HG03575 (cell line): Measurements from ENCODE around the gene ADGB.
"Not testable (repeated sequence)": the region's sequence is repeated elsewhere in the genome, so short reads cannot be mapped to it uniquely, and the experiment has no call there.

Source experiments
- ATAC-seq: cut with Tn5 transposase; IDR thresholded peaks from one replicate; pipeline ENCODE4 v1.9.1; 2021; ENCODE audit not compliant: unreplicated experiment, insufficient number of reproducible peaks, low FRiP score; ENCODE audit errors: extremely low read depth

Gene ADGB

DNA sequence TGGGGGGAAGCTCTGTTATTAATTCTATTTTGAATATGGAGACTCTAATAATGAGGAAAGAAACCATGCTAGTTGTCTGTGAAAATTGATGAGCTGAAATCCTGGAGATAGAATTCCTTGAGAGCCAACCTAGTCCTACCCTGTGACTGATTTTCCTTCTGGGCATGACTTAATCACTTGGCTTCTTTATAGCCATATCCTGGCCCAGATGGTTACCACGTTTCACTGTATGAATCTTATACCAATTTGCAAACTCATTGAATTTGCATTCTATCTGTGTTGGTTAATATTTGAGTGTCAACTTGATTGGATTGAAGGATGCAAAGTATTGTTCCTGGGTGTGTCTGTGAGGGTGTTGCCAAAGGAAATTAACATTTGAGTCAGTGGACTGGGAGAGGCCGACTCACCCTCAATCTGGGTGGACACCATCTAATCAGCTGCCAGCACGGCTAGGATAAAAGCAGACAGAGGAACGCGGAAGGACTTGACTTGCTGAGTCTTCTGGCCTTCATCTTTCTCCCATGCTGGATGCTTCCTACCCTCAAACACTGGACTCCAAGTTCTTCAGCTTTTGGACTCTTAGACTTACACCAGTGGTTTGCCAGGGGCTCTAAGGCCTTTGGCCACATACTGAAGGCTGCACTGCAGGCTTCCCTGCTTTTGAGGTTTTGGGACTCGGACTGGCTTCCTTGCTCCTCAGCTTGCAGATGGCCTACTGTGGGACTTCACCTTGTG is 255.9 kb downstream of the ADGB start:
- ATAC-seq: not testable (repeated sequence)

DNA sequence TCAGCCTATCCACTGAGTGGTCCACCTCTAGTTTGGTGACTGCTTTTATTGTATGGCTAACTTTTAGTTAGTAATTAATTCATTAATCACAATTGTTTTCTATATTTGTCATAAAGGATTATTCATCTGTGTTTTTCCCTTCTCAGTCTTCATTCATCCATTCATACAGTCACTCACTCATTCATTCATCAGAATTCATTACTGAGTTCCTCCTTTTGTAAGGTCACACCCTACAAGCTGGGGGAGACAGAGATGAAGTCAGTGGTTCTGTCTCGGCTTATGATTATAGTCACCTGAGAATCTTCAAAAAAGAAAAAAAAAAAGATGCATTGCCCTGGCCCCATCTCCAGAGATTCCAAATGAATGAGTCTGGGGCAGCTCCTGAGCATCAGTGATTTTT is 257.1 kb downstream of the ADGB start:
- no peak for ATAC-seq

- ATAC-seq: no peak
These were observed 257.5 kb downstream of the ADGB start for GRCh38 chr6:146856296-146856695.

DNA sequence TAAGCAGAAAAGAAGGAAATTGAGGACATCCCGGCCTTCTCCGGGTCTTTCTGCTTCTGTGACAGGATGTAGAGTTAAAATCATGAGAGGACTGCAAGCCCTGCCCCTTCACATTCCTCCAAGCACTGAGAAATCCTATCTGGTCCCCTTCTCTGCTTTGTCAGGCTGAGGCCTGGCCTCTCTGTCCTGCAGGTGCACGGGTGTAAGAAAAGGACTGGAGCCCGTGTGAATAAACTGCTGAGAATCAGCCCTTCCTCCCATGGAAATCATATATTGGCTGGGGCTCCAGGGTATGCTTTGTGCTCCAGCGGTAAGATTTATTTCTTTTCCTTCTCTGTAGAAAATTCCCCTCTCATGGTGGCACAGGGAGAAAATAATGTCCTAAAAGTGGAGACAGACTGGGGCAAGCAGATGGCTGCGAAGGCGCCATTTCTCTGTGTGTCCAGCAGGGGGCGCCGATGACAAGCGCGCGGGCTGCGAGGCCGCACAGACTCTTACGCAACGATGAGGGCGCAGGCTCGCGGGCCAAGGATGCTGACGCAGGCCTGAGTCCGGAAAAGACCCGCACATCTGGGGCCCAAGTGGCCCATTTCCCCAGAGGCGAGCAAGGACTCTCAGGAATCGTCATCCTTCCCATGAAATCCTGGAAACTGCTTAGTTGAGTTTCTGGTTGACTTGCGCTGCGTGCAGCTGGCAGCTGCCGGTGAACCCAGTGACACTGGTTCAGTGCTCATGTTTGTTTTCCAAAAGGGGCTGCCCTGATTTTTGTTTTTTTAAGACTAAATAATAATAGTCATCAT is 258.6 kb downstream of the ADGB start:
- ATAC-seq: peak; percentile 86

DNA sequence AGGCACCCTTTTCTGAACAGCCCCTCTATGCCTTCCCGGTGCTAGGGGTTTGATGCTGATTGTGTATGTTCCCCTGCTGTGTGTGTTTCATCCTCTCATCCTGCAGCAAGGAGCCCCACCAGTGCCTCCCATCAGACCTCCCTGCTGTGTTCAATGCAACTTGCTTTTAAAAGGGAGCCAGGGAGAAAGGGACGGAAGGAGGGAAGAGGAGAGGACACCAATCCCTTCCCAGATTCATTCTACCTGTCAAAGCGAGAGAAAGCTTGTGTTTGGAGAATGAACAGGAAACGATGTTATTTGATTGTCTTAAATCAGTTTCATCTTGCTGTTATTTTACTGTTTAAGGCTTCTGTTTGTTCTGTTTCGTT is 259.2 kb downstream of the ADGB start:
- no peak for ATAC-seq

GRCh38 chr6:146859206-146859605 is 260.4 kb downstream of the ADGB start:
- no peak for ATAC-seq

DNA sequence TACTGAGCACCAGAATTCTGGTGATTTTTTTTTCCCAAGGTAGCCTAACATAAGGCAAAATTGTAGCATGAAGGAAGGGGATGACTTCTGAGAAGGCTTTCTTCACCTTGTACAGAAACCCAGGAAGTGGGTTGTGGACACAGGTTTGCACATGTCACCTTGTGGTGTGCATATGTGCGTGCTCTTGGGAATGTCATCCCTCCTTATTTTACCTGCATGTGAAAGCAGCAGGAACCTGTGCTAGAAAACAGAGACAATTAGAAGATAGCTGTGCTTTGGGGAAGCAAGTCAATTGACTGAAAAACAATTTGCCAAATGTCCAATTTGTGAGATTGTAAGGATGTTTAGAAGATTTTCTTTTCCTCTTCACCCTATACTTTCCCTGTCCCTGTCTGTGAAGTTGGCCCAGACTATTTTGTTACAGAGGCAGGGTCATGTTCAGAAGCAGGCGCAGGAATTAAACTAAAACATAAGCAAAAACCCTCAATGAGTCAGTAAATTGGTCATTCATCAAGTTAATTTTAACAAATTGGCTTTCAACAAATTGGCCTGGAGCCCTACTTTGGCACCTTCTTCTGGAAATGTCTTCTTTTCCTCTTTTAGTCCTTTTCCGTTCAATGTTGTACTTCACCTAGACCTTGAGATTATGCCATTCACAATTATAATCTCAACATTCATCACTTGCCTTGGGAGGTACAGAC is 261.2 kb downstream of the ADGB start:
- ATAC-seq: no peak

DNA sequence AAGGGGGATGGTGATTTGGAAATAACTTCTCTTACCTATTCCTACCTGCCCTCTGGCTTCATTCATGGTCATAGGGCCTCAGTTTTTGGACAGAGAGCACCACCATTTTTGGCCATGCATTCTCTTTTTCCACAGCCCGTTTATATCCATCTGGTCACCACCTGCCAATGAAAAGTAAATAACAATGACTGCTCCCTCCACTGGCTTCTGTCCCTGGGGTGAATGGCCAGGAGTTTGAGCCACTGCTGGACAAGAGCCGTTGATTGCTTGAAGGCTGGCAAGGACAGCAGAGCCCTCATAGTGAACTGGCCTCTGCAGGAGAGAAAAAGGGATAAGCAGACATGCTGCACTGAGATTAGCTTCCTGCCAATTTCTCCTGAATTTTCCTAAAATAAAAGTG is 261.8 kb downstream of the ADGB start:
- ATAC-seq: no peak

DNA sequence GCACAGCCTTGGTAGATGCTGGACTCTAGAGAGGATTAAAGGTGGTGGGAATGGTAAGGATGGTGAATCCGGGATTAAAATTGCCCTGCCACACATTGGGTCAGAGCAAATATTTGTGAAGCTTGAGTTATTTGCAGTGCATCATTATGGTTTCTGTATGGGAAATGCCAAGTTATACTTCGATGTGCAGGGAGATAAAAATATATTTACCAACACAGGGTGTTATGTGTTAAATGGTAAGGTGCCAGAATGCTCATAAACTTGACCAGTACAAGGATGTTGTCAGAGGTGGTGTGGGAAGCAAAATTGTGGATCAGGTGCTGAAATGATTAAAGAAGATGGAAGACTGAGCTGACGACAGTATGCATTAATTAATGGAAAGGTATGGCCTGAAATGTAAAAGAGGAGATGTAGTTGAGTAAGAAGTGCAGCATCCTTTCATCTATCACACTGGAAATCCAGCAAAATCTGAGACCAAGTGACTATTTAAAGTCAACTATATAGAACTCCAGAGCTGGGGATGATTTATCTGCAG is 262.3 kb downstream of the ADGB start:
- ATAC-seq: no peak

DNA sequence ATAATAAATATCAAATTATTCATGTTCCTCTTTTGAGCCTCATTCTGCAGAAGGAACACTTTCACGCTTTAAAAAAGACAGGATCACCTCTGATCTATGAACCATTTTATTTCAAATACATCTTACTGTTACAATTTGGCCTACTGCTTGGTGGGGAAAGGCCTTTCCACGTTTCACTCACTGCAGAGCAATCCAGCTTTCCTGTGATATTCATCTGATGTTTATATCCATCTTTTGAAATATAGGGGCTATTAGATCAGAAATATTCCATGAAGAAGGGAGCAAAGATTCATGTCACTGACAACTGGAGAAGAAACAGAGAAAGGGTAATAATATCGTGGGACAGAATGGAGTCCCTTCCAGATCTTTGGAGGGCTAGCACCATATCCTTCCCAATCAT is 262.9 kb downstream of the ADGB start:
- no peak for ATAC-seq

DNA sequence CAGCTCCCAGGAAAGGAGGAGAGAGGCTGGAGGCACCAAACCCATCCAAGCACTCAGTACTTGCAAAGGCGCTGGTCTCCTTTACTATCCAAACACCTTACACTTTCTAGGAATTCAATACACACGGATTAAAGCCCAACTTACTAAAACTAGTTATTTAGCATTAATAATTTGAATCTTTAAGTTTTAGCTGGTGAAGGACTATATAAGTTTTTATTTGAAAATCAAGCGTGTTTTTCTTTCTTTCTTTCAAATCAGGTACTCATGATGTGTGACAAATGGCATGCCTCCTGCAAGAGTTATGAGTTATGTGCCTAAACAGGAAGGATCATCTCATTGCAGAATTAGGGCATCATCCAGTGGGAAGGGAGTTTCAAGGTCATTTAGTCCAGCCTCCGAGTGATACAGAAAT is 263.7 kb downstream of the ADGB start:
- ATAC-seq: no peak

DNA sequence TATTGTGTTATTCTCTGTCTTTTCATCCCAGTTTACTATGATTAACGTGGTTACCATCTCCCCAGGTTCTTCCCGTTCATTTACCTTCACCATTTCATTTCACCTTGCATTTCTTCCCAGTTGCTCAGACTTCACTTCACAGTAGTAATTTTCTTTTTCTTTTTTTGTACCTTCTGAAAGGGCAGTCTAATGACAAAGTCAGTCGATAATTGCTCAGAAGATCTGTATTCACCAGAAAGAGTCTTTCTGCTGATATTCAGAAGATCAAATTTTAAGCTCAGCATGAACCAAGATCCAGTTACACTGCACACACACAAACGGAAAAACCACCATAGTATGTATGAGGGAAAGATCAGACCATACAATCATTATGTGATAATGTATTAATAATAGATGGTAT is 265.5 kb downstream of the ADGB start:
- no peak for ATAC-seq

- no peak for ATAC-seq
These were observed 266.1 kb downstream of the ADGB start for GRCh38 chr6:146864885-146865284.
